A172 (cell line): Measurements from ENCODE around the gene CDK6. TPM values are rescaled to one million over a fixed set of nuclear protein-coding genes. Genes with fewer than 3 reads are reported as not detected.

Experiments
- DNase-seq: peaks from one replicate; pipeline ENCODE4 v3.0.0-alpha.2; 2015; ENCODE audit warnings: low spot score
- total RNA-seq: library from RNA; depleted of rRNA; stranded (reverse); fragments of >200 nt; shearing (Covaris generic); gene quantifications from 2 replicates; pipeline ENCODE4 v1.2.3, GENCODE V29; 2014

The CDK6 gene
- total RNA-seq, 1 experiment from 2014 or later, result 140 TPM

DNA sequence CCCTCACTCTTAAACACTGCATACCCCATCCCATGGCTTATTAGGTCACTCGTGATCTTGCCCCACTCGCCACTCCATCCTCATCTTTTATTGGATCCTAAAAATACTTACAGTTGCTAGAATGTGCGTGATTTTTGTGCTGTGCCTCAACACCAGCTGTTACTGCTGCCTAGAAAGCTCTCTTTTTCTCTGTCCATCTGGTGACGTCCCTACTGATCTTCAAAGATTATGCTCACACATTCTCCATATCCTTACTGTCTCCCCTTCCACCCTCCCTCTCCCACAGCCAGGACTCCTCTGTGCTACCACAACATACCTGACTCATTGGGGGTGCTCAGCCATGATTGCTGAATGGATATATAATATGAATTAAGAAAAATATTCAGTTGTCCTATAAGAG is 42.0 kb downstream of the CDK6 start:
- no peak for DNase-seq

DNA sequence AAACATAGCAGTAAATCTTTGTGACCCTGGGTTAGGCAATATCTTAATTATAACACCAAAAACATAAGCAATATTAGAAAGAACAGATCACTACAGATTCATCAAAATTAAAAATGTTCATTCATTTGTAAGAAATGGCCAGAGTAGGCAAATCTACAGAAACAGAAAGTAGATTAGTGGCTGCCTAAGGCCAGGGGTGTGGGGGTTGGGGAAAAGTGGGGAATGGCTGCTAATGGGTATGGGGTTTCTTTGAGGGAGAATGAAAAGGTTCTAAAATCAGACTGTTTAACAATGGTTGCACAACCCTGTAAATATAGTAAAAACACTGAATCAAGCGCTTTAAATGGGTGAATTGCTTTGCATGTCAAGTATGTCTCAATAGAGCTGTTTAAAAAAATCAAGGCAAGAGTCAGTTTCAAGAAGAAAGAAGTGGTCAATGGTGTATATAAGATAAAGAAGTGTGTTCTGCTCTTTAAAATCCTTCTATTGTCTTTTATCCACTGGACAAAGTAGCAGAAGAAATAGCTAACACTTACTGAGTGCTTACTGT is 42.6 kb downstream of the CDK6 start:
- no peak for DNase-seq

DNA sequence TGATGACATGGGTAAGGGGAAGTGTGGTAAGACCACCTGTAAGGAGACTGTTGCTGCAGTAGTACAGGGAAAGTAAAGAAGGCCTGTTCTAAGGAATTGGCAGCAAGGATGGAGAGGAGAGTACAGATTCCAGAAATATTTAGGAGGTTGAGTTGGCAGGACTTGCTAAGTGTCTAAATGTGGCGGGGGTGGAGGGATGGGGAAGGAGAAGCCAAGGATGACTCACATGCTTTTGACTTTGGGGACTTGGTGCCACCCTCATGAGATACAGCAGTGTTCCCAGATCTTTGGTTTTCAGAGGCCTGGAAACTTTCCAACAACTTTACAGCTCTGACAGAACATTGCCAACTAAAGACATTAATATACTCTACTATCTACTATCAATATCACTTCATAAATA is 45.4 kb downstream of the CDK6 start:
- peak; percentile 65 for DNase-seq

DNA sequence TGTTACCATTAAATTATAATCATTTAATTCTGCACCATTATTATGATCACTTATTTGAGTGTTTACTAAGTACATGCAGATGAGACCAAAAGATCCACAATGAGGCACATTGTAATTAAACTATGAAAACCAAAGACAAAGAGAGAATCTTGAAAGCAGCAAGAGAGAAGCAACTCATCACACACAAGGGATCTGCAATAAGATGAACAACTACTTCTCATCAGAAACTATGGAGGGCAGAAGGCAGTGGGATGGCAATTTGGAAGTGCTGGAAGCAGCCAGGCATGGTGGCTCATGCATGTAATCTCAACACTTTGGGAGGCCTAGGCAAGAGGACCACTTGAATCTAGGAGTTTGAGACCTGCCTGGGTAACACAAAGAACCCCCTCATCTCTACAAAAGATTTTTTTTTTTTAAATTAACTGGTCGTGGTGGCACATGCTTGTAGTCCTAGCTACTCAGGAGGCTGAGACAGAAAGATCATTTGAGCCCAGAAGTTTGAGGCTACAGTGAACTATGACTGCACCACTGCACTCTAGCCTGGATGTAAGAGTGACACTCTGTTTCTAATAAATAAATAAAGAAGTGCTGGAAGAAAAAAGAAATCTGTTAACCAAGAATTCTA is 47.7 kb downstream of the CDK6 start:
- DNase-seq, result no peak

DNA sequence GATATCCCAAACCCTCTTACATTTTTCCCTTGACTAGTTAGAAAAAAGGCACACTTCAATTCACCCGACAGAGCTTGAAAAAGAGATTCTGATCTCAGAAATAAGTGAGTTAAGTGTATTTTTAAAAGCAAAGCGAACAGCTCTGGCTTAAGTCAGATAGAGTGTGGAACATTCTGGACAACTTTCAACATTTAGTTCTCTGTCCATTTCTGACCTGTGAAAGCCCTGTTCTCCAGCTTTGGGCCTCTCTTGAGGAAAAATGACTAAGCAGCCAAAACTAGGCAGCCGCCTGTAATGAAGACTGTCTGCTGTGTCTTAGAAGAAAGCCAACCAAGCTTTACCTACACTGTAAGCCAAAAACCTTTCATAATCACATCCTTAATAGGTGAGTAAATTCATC is 50.5 kb downstream of the CDK6 start:
- no peak for DNase-seq

DNA sequence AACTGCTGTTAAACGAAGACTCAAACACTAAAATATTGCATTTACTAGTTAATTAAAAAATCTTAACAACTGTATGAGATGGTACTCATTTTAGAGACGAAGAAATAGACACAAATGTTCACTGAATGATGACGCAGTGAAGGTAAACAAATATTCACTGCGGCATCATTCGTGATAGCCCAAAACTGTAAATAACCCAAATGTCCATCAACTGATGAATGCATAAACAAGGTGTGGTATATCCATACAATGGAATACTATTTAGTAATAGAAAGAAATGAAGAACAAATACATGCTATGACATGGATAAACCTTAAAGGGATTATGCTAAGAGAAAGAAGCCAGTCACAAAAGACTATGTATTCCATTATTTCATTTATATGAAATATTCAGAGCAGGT is 51.4 kb downstream of the CDK6 start:
- no peak for DNase-seq

DNA sequence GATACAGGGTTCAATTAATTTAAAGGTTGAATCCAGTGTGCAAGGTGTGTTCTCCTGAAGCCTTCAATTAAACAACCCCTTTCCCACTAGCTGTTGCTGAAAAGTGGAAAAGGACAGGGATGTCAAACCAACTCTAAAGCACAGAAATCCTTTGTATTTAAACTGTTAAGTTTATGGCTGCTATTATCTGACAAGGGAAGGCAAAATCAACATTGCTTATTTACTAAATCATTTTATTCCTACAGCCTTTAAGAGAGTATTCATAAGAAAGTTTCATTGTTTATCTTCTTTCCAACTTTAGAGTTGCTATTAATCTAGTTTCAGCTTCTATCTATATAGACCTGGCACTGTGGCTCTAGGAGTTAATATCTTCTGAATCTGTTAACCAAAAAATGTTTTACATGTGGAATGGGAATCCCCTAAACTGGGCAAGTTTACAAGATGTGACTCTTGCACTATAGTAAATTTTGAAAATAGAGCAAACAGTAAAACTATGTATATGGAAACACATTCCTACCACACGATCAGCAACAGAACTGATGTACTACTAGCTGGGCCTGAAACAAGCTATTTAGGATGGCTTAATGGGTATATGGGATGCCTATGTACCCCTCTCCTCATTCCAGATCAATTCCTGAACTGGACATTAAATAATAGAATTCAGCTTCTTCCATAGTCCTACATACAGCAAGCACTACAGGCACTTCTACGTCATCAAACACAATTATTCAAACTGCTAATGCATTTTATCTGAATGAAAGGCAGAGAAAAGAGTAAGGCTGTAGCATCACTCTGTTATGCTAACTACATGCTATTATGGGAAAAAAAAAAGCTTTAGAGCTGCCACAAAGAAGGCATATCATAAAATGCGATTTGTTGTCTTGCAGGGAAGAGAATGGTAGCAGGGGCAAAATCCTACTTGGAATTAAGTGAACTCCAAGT is 52.8 kb downstream of the CDK6 start:
- DNase-seq, result no peak

DNA sequence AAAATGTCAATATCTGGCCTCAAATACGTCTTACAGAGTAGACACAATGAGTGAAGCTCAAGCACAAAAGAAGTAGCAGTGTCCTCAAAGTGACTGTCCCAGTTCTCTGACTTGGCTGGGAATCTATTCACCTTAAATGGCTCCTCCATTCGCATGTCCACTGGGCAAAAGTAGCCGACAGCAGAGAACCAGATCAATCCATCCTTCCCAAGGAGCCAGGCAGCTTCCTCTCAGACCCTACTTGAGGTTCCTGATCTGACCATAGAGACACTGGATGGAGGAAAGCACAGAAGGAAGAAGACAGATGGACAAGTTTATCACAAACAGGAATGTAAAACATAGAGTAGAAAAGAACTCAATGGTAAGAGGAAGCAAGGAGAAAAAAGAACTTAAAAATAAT is 53.5 kb downstream of the CDK6 start:
- no peak for DNase-seq

DNA sequence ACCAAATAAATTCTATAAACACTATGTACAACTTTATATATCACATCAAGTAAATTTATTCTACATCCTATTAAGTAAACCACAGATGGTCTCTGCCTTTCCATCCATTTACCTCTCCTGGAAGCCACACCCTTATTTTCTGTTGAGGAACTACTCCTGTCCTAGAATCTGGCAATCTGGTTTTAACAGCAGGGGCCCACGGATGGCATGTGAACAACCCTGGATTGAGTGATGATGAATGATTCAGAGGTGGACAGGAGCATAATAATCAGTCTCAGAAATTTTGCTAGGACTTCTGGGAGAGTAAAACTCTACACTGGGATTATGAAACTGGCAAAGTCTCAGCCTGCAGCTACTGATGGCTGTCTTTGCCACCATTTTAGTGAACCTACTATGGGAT is 54.1 kb downstream of the CDK6 start:
- DNase-seq, result no peak

DNA sequence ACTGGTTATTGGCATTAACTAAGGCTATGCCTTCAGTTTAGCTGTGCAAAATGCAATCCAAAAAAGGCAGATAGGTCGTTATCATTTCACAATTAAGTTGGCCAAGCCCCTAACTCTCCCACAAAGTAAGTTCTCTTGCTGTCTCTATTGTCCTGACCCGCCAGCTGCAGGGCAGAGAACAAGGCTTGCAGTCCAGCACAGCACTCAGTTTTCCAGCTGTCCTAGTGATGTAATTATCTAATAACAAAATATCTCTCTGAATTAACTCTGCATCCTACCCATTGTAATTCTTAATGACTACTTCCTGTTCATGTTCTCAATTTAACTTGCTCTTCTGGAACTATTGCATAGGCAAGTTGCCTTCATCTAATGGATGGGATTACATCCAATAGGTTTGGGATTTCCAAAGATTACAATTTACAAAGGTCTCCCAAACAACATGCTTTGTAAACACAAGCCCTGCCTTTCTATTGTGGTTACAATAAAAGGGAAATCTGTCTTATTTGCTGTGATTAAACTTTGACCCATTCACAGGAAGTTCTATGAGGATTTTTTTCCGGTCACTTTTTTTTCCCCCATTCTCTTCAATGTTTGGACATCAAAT is 55.2 kb downstream of the CDK6 start:
- no peak for DNase-seq

DNA sequence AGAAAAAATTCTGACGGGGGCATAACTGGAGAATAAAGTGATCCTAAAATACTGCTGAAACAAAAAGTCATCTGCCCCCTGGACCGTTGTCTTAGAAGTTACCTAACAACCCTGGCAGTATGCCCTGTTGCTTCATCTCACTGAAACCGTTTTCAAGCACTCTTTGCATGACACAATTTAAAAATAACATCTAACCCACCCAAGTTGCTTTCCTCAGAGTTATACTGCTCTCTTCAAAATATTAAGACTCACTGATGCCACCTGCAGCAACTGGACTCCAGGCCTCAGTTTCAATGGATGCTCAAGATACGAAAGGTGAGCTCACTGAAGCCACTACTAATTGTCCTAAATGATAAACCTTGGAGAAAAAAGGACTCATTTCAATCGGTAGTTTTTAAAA is 57.4 kb downstream of the CDK6 start:
- DNase-seq, result no peak

DNA sequence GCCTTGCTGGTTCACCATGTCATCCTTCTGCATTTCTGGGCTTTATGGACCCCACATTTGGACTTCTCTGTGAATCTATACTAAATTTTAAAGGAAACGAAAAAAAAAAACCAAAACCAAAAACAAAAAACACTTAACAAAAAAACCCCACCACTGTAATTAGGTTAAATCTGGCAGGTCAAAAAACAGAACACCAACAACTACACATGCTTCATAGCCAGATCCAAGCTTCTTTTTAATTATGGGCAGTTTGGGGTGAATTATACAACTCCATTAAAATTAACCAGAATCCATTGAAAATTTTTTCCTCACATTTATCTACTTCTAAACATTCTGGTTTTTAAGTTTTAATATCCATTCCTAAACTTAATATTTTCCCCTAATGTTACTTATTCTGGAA is 58.4 kb downstream of the CDK6 start:
- DNase-seq, result no peak

DNA sequence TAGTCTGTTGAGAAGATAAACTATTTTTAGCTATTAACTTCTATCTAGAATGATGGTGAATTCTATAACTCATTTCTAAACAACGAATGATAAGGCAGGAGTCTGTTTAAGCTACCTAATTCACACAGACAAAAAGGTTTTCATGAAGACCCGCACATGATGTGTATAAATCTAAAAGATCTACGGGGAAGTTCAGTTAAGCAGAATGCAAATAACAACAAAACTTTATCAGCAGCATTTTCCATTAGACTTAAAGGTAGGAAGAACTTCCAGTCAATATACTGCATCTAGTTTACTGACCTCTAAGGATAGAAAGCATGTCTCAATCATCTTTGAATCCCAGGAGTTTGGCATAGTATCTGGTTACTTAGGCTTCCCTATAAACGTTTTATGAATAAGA is 62.6 kb downstream of the CDK6 start:
- DNase-seq, result no peak

DNA sequence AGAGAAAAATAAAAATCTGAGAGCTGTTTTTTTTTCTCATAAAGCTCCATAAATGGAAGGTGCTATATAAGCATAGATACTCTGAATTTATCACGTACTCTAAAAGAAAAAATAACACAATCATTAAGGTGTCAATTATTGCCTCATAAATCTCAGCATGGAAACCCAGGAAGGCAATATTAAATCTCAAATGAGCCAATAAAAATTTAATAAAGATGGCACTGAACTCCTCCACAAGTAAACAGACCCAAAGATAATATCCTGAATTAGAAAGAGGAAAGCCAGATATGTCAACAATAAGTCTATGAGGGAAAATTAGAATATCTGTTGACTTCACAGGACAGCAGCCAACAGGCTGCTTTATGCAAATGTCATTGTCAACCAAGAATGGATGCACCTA is 66.5 kb downstream of the CDK6 start:
- DNase-seq, result no peak

DNA sequence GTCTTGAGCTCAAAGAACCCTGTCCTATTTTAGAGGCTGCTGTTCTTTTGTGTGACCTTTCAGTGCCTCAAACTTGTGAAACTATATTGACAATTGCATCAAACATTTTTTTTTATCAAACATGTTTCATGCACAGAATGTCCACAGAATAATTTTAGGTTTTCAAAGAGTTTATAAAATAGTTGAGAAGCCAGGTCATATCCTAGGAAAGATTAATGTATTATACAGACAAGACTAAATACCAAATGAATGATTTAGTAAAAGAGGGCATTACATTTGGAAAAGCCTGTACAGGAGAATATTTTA is 67.0 kb downstream of the CDK6 start:
- DNase-seq, result no peak

DNA sequence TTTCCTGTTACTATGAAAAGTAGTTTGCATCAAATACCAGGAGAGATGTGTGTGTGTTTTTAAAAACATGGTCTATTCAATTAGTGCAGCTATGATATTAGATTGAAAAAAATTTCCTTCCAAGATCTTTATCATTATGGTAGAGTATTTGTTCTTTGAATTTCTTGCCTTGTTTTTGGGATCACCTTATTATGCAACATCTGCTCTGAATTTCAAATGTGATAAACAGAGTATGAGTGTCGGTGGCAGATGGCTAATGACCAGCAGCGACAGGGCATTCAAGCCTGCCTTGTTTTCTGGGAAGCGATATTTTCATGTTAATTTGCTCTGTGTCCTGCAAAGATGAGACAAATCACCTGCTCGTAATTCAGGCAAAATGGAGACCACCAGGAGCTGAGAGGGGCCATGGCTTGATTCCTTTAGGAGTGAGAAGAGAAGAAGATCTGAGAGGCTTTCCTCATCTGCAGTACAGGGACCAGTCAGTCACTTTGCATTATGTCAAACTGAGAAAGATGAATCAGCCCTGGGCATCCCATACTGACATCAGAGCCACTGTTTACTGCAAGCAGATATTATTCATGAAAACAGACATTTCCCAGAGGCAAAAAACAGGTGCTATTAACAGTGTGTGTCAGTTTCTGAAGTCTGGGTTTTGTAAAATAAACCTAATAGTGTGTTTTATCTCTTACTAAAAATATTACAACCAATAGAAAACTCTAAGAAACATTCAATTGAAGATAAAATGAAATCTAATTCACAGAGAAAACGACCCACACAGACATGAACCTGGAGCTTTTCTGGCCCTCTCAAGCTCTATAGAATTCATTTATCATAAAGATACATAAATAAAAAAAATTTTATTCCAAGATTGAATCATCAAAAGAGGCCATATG is 67.6 kb downstream of the CDK6 start:
- DNase-seq, result no peak

DNA sequence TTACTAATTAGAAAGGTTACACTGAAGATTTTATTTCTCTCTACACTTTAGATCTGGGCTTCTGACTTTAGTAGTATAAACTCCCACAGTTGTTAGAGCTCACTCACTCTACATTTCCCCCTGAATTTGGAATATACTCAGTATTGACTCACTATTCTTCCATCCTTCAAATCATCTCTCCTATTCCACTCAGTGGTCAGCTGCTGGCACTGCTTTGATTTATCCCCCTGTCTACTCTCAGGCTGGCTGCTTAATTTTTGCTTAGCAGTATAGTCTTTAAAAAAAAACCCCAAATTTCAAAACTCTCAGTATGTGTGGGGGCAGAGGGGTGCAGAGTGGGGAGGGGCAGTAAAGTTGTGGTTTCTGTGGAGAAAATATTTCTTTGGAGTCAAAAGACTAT is 68.9 kb downstream of the CDK6 start:
- peak; percentile 60 for DNase-seq

DNA sequence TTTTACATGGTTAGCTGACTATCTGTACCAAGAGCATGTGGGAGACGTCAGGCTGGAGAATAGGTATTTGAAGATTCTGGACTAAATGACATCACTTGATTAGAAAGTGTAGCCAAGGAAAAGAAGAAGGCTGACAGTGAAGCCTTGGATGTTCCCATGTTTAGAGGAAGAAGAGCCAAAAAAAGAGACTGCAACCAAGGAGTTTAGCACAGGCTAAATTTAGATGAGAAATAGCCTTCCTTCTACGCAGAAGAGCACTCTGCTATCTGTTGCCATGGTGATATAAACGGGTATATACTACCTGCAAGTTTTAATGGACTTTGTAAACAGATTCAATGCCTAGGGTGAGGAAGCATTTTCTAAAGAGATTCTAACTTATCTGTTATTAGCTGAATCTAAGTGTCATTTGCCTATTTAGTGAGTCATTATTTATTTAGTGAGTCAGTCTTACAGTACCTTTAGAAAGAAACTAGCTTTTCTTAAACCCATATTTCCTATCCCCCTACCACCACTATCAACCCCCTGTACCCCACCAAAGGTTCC is 69.8 kb downstream of the CDK6 start:
- DNase-seq, result peak; percentile 60

DNA sequence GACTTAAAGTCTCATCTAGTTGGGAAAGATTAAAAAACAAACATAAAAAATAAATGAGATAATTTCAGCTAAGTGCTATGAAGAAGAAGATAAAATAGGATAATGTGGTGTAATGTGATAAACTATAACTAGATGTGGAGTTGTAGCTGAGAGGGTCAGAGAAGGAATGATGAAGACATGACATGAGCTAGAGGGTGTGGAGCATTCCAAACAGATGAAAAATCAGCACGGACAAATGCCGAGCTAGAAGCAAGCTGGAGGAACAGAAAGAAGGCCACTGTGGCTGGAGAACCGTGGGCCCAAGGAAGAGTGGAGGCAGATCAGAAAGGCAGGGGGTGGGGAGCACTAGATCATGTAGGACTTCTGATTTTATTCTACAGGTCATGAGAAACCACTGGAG is 70.6 kb downstream of the CDK6 start:
- peak; percentile 78 for DNase-seq

DNA sequence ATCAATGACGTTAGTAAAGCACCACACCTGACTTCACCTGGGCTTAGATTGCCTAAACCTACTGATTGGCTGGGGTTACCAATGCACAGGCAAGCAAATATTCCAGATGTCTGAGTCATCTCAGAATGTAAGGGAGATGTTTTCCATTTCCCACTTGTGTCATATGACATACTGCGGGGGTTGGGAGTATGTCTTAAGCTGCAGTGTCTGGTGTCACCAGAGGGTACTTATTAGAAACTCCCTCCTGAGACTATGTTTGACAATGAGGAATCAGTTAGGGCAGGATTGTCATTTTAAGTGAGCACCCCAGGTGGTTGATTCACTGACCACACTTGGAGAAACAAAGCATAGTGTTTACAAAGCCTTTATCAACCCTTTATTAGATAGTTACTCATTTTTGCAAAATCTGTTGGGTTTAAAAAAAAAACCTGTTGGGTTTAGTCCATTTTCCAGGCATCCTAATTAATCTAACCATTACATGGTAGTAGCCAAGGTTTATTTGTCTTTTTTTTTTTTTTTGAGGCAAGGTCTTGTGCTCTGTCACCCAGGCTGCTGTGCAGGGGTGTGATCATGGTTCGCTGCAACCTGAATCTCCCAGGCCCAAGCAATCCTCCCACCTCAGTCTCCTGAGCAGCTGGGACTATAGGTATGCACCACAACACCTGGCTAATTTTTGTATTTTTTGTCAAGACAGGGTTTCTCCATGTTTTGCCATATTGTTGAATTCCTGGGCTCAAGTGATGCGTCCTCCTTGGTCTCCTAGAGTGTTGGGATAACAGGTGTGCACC is 72.5 kb downstream of the CDK6 start:
- DNase-seq, result peak; percentile 93

DNA sequence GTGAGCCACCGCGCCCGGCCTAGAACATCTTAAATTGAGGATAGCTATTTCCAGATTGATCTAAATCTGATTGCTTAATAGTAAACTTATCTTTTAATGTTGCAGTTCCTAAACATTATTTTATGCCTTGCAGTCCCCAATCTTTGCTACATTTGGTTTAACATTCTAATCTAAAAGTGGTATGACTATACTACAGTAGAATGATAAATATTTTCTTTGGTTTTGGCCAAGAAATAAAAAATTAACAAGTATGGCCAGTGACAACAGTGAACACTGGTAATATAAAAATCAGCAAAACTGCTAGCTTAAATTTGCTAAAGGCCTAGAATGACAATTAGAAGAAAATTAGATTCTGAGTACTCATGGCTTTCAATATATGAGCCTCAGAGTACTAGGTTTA is 73.5 kb downstream of the CDK6 start:
- no peak for DNase-seq
